Tibial nerve (tissue), 4 donors: Measurements from ENCODE around the gene TOPAZ1.

Experiments
- EP300 ChIP-seq, 2 donors: sonication (generic); formaldehyde crosslinking; IDR thresholded peaks; one replicate each; pipeline ENCODE4 v1.6.1; 2017; ENCODE audit warnings: antibody characterized with exemption in 2 of 2, mild to moderate bottlenecking in 1 of 2
- TF ChIP-seq, protein P1 (sequence below), 5 experiments: fragments of 200-600 bp in 3 of 5; fragments of 450-650 bp in 2 of 5; sonication (generic) in 3 of 5; IDR thresholded peaks; one replicate each; pipeline ENCODE4 v1.5.1; 2016 to 2019; ENCODE audit warnings: antibody characterized with exemption in 5 of 5, mild to moderate bottlenecking in 3 of 5, moderate library complexity in 2 of 5

DNA sequence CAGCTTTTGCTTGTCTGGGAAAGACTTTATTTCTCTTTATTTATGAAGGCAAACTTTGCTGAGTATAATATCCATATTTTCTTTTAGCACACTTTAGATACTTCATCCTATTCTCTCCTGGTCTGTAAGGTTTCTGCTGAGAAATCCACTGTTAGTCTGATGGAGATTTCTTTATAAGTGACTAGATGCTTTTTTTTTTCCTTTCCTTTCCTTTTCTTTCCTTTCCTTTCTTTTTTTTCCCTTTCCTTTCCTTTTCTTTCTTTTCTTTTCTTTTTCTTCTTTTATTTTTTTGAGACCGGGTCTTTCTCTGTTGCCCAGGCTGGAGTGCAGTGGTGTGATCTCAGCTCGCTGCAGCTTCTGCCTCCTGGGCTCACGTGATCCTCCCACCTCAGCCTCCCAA lies 38.4 kb downstream of the TOPAZ1 start:
- TF ChIP-seq, protein P1, sequence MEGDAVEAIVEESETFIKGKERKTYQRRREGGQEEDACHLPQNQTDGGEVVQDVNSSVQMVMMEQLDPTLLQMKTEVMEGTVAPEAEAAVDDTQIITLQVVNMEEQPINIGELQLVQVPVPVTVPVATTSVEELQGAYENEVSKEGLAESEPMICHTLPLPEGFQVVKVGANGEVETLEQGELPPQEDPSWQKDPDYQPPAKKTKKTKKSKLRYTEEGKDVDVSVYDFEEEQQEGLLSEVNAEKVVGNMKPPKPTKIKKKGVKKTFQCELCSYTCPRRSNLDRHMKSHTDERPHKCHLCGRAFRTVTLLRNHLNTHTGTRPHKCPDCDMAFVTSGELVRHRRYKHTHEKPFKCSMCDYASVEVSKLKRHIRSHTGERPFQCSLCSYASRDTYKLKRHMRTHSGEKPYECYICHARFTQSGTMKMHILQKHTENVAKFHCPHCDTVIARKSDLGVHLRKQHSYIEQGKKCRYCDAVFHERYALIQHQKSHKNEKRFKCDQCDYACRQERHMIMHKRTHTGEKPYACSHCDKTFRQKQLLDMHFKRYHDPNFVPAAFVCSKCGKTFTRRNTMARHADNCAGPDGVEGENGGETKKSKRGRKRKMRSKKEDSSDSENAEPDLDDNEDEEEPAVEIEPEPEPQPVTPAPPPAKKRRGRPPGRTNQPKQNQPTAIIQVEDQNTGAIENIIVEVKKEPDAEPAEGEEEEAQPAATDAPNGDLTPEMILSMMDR (IDR thresholded peaks at IDR 0.05) = no peak
- no peak for TF ChIP-seq EP300 (IDR thresholded peaks at IDR 0.05)
